ENCODE measurements around the gene MGMT.
"Not testable (repeated sequence)": the region's sequence is repeated elsewhere in the genome, so short reads cannot be mapped to it uniquely, and the experiment has no call there.

Gene MGMT

GRCh38 chr10:129466703-129467358, at the start of gene MGMT:
MGMT (plus strand) TSS chr10:129467241.
- intact Hi-C loops (cut with DNase I), result loop anchor here (10.0 kb wide), 1 partner anchor 648 kb away; the partner anchor contains the start of gene C10orf143
- DNase-seq, result peak; percentile 85 to 99 (median 92)

- intact Hi-C loops (cut with DNase I), result no loop called here
- DNase-seq, result no peak
Observed at GRCh38 chr10:129417870-129418269, 49.2 kb upstream of the MGMT start.

- intact Hi-C loops (cut with DNase I), result no loop called here
- peak in 1 of 10 donors; percentile 71 for DNase-seq
Observed at GRCh38 chr10:129418496-129419225, 48.4 kb upstream of the MGMT start.

- intact Hi-C loops (cut with DNase I), result no loop called here
- DNase-seq, result no peak
Observed at GRCh38 chr10:129419397-129419796, 47.6 kb upstream of the MGMT start.

DNA sequence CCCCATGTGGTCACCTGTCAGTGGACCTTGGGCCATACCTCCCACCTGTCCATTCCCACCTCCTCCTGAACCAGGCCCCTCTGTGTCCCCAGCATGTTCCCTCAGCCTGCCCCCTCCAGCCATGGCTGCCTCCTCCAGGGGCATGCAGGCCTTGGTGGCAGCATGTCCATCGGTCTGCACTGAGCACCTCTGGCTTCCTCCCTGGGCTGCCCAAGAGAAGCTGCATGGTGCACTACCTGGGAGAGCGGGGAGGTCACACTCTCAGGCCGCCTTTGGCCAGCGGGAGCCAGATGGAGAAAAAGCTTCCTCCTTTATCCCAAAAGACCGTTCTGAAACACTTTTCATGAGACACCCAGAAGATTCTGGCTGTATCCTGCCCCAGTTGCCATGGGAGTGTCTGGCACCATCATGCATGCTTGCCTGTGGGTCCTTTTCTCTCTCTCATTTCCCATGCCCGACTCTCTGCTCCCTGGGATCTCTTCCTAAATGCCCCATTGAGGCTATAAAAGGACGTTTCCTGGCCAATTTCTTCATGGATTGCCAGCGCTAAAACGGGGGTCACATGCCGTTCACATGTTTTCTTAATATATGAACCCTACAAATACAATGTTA, 45.5 kb upstream of the MGMT start:
- DNase-seq, result peak in 1 of 10 donors; percentile 44
- intact Hi-C loops (cut with DNase I), result no loop called here

DNA sequence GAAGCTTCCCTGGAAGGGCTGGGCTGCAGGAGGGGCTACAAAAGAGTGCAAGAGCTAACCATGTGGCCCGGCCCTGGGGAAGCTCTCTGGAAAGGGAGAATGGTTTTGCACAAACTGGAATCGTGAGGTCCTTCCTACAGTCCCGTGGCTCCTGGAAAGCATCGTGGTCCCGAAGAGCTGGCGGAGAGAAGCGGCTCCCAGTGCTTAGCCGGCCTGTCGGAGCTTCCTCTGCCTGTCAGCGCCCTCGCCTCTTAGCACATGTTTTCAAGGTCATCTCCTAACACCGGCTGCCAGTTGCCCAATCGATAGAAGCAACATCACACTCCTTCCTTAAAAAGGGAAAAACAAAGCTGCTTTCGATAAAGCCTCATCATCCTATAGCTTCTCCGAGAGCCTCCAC, 42.1 kb upstream of the MGMT start:
- no peak for DNase-seq
- intact Hi-C loops (cut with DNase I), result no loop called here

GRCh38 chr10:129426606-129427005, 40.4 kb upstream of the MGMT start:
- intact Hi-C loops (cut with DNase I), result no loop called here
- no peak for DNase-seq

DNA sequence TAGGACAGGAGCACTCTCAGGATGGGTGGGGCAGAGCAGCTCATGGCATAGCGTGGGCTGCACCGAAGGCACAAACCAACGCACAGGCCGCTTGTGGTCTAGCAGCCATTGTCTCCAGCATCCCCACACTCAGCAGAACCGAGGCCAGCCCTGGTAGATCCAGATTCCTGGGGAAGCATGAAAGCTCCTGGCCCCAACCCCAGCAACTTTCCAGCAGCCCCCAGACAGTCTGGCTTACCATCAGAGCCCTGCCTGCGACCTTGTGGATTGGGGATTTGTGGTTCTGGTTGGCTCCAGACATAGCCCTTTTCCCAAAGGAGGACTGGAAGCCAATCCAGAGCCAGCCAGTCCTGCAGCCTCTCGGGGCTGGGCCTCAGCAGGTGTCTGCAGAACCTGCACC, 33.8 kb upstream of the MGMT start:
- intact Hi-C loops (cut with DNase I), result no loop called here
- DNase-seq, result peak in 1 of 10 donors; percentile 55

GRCh38 chr10:129435724-129436123, 31.3 kb upstream of the MGMT start:
- intact Hi-C loops (cut with DNase I); DNase-seq: not testable (repeated sequence)

GRCh38 chr10:129438024-129438423, 29.0 kb upstream of the MGMT start:
- DNase-seq, result no peak
- intact Hi-C loops (cut with DNase I), result no loop called here

DNA sequence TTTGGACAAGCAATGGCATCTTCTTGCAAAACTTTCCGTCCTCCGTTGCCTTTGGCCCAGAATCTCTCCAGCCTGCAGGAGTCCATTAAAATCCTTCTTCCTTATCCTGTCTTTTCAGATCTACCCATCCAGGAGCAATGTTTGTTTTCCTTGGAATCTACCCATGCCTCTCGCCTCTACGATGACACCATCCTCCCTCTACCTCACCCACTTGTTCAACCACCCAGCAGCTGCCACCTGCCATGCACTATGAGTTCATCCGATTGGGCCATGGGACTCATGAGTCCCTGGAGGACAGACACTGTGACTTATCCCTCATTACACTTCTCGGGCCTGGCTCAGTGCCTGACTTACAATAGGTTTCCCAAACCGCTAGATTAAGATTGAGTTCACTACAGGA, 26.8 kb upstream of the MGMT start:
- intact Hi-C loops (cut with DNase I), result no loop called here
- DNase-seq, result no peak

GRCh38 chr10:129440722-129441316, 26.2 kb upstream of the MGMT start:
- no peak for DNase-seq

DNA sequence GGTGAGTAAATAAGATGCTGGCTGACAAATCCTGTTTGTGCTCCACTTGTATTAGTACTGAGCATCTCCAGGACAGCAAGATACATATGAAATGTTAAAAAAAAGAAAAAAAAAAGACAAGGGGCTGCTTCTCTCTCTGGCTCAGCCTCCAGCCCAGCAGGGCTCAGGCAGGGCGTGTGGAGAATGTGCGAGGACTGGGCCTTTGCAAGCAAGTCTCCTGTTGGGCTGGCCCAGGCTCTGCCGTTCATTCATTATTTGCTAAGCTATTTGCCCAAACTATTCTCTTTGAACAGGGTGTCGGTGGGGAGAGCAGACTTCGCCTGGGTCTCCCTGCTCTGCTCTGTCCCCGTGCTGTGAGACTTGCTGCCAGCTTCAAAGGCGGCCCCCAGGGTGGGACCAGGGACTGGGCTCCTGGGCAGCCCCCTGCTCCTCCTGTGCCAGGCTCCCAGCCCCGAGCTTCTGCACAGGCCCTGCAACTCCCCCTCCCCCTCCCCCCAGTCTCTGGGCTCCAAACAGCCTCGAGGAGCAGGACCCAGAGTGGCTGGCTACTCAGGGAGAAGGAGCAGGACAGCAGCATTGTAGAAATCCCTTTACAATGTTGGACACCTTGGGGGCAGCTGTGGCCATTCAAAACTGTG, 25.6 kb upstream of the MGMT start:
- intact Hi-C loops (cut with DNase I), result no loop called here
- no peak for DNase-seq

More at GRCh38 chr10:129440722-129441316, 26.2 kb upstream of the MGMT start:
- intact Hi-C loops (cut with DNase I), result no loop called here

- intact Hi-C loops (cut with DNase I), result no loop called here
- DNase-seq, result no peak
Observed at GRCh38 chr10:129442866-129443265, 24.2 kb upstream of the MGMT start.

DNA sequence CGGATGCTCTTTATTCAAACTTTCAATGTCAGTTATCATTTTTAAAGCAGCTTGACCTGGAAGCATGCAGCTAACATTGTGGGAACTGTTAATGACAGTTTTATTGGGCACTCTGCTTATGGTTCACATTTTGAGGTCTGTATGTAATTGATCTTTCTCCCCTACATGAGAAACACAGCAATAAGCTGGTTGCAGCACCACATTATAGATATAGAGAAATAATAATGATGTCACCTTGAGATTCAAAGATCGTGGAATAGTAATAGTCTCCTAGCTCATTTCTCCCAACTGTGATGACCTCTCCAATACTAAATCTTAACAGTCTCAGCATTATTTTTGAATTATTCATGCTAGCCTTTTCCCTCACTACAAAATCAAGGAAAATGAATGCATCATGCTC, 22.7 kb upstream of the MGMT start:
- no peak for DNase-seq
- intact Hi-C loops (cut with DNase I), result no loop called here

- DNase-seq, result peak in 3 of 10 donors; percentile 25 to 80 (median 38)
- intact Hi-C loops (cut with DNase I), result no loop called here
Observed at GRCh38 chr10:129445436-129446182, 21.4 kb upstream of the MGMT start.

- DNase-seq, result no peak
- intact Hi-C loops (cut with DNase I), result no loop called here
Observed at GRCh38 chr10:129446183-129446581, 20.9 kb upstream of the MGMT start.

- intact Hi-C loops (cut with DNase I), result no loop called here
- no peak for DNase-seq
Observed at GRCh38 chr10:129447486-129447885, 19.6 kb upstream of the MGMT start.

DNA sequence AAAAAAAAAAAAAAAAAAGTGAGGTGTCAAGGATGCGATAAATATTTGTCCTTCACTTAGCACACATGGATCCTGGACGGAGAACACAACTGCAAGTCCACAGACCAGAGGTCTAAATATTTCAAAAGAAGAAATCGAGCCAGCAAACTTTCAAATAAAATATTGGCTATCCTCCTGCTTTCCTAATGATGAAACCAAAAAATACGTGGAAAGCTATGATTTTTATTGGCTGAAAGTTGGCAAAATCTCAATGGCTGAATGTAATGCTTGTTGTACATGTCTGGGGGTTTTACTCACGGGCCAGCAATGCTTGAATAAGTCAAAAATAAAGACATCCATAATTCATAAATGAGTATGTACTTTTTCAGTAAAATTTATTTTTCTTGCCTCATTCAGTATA, 19.0 kb upstream of the MGMT start:
- intact Hi-C loops (cut with DNase I), result no loop called here
- no peak for DNase-seq

DNA sequence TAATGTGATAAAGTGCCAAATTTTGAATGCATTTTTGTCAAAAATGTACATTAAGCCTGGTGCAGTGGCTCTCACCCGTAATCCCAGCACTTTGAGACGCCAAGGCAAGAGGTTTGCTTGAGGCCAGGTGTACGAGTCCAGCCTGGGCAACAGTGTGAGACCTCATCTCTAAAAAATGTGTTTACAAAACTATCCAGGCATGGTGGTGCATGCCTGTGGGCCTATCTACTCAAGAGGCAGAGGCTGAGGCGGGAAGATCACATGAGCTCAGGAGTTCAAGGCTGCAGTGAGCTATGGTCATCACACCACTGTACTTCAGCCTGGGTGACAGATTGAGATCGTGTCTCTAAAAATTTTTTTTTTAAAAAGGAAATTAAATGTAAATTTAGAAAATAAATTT, 18.5 kb upstream of the MGMT start:
- DNase-seq, result no peak
- intact Hi-C loops (cut with DNase I), result no loop called here
